ENCODE results near the gene CDC42BPG. TPM values are rescaled to one million over a fixed set of nuclear protein-coding genes. Genes with fewer than 3 reads are reported as not detected.
A peak's percentile ranks its signal among the peaks of the same experiment; 100 is the strongest.

CDC42BPG gene
- total and polyA plus RNA-seq, 10 of the 15 experiments (the other 5 are each of a cell fraction or from before 2014, with no cell fraction given): 0.02 to 1.3 (median 0.09) TPM; not detected in 1

DNA sequence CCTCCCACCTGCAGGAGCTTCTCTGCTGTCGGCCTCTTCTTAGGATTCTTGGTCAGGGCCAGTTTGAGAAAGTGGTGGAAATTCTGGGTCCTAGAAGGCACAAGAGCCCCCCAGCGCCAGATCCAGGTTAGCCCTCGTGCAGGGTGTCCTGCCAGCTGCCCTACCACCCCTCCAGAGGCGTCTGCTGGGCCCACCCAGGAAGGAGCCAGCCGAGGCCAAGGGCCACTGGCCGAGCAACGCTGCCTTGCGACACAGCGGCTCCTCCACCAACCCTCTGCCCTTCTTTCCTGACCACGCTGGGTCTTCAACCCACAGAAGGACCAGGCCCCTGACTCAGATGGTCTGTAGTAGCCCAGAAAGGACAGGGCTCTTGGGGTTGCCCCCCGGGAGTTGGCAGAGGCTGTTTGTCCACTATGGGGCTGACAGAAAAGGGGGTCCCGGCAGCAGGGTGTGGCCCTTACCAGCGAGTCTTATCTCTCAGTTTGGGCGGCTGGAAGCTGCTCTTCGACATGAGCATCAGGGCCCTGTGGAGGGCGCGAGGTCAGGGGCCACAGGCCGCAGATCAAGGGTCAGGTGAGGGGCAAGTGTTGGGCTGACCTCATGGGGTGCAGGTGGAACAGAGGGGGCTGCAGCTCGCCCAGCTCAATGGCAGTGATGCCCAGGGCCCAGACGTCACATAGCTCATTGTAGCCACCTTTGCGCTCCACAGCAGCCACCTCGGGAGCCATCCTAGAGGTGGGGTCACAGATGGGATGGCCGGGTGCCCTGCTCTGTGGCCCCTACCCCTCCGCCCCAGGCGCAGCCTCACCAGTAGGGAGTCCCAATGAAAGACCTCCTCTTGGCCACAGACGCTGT is 43.9 kb downstream of the CDC42BPG start:
- no peak for ATAC-seq
- H2AFZ ChIP-seq (ENCODE audit: control insufficient read depth, low read depth, low read length): no peak overlapping the region
- intact Hi-C loops (cut with micrococcal nuclease; ENCODE audit: unreplicated experiment) (no loop called here), in situ Hi-C loops (cut with MboI) (no loop called here)
- peaks cover 6 to 16% of the 10 kb centered on the region in 2 experiments; a peak in 3 of 4 replicates for H3K36me3 ChIP-seq (ENCODE audit: control insufficient read depth in 2 of 2, insufficient read depth in 2 of 2, low read length in 1 of 2)
- peak overlapping the region; percentile 93; the same call in 1 of the 2 replicates for H3K9ac ChIP-seq (ENCODE audit: control insufficient read depth, insufficient read depth, low read length)
- peak overlapping the region; percentile 87; the same call in 1 of the 2 replicates for H3K4me3 ChIP-seq
- FAIRE-seq: no peak
- RAD21 ChIA-PET (ENCODE audit: unreplicated experiment): interaction anchor here (1.0 to 2.0 kb wide), 5 partner anchors 11 to 56 kb away, joined by 3 to 10 read pairs (median 3); partner anchors contain the start of genes RASGRP2 and SF1
- SMC1A ChIA-PET (ENCODE audit: uncharacterized antibody, unreplicated experiment): interaction anchor here (0.8 to 2.6 kb wide), 8 partner anchors 13 to 266 kb away, joined by 3 to 9 read pairs (median 4); partner anchors contain the start of gene SF1
- no TSS peak for BruUV-seq (replicated peaks)
- H3K27me3 ChIP-seq (replicated peaks in 1 of 2; ENCODE audit: control insufficient read depth in 2 of 2, insufficient read depth in 2 of 2, low read length in 1 of 2): no peaks in the 10 kb centered on the region
- no peak for DNase-seq (ENCODE audit: low read depth, low spot score)
- peak overlapping the region; percentile 92 for H3K27ac ChIP-seq (ENCODE audit: control insufficient read depth, insufficient read depth)
- no peaks in the 10 kb centered on the region for H4K20me1 ChIP-seq (ENCODE audit: control insufficient read depth, insufficient read depth)
- H3K4me2 ChIP-seq (ENCODE audit: control insufficient read depth, insufficient read depth): peak overlapping the region; percentile 87
- 82% methylated on average over 26 of the region's 26 CpGs for WGBS (ENCODE audit: insufficient coverage, insufficient replicate concordance, low lambda C conversion rate, missing lambda C conversion rate)
- no peaks in the 10 kb centered on the region for H3K9me3 ChIP-seq (replicated peaks; ENCODE audit: control insufficient read depth, insufficient read depth, low read length)
- peaks cover 37% of the 10 kb centered on the region for H3K4me1 ChIP-seq (ENCODE audit: control insufficient read depth, insufficient read depth, low read length)
- TF ChIP-seq, protein P1, sequence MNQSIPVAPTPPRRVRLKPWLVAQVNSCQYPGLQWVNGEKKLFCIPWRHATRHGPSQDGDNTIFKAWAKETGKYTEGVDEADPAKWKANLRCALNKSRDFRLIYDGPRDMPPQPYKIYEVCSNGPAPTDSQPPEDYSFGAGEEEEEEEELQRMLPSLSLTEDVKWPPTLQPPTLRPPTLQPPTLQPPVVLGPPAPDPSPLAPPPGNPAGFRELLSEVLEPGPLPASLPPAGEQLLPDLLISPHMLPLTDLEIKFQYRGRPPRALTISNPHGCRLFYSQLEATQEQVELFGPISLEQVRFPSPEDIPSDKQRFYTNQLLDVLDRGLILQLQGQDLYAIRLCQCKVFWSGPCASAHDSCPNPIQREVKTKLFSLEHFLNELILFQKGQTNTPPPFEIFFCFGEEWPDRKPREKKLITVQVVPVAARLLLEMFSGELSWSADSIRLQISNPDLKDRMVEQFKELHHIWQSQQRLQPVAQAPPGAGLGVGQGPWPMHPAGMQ (IDR thresholded peaks at IDR 0.05; ENCODE audit: borderline replicate concordance): no peak
- TF ChIP-seq NR2C1 (IDR thresholded peaks at IDR 0.05) (0 out of 2 replicates have a peak, but pooled peaks have one; percentile 21), NR2F1 (conservative IDR thresholded peaks at IDR 0.05) (0 out of 2 replicates have a peak, but pooled peaks have one; percentile 35)
- POLR2A ChIA-PET: interaction anchor here (1.1 to 5.4 kb wide), 6 partner anchors 11 to 443 kb away, joined by 3 to 33 read pairs (median 6); partner anchors contain the start of gene SF1
- CTCF ChIA-PET: interaction anchor here (1.0 to 5.8 kb wide), 10 partner anchors 10 to 148 kb away, joined by 3 to 41 read pairs (median 3); partner anchors contain the start of genes CDC42BPG, MEN1, RASGRP2 and SF1
- H3K79me2 ChIP-seq (ENCODE audit: control insufficient read depth, insufficient read depth, low read length): peaks cover 30% of the 10 kb centered on the region
